AG09309 (cell line): ENCODE results near the gene MMADHC.

Experiments used
- DNase-seq: peaks from one replicate; pipeline ENCODE4 v3.0.0-alpha.2; 2010; ENCODE audit warnings: low read depth
- H3K4me3 ChIP-seq: 2 replicates; pipeline ENCODE4 v1.5.1; 2011; ENCODE audit warnings: mild to moderate bottlenecking, low read depth, low read length, moderate library complexity; ENCODE audit not compliant: control insufficient read depth
- TF ChIP-seq, protein P1 (sequence below): IDR thresholded peaks from 2 replicates; pipeline ENCODE4 v1.5.1; 2011; ENCODE audit warnings: mild to moderate bottlenecking, low read depth, low read length, inconsistent platforms; ENCODE audit not compliant: insufficient read depth, control insufficient read depth; ENCODE audit errors: missing control alignments

Gene MMADHC

DNA sequence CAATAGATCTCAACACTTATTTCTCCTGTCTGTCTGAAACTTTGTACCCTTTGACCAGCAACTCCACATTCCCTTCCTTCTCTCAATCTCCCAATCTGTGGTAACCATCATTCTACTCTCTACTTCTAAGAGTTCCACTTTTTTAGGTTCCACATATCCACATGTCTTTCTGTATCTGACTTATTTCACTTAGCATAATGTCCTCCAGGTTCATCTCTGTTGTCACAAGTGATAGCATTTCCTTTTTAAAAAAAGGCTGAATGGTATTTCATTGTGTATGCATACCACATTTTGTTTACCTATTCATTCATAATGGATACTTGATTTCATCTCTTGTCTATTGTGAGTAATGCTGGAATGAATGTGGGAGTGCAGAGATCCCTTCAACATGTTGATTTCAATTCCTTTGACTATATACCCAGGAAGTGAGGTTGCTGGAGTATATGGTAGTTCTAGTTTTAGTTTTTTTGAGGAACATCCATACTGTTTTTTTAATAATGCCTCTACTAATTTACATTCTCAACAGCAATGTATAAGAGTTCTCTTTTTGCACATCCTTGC lies 18.8 kb upstream of the MMADHC start:
- TF ChIP-seq, protein P1, sequence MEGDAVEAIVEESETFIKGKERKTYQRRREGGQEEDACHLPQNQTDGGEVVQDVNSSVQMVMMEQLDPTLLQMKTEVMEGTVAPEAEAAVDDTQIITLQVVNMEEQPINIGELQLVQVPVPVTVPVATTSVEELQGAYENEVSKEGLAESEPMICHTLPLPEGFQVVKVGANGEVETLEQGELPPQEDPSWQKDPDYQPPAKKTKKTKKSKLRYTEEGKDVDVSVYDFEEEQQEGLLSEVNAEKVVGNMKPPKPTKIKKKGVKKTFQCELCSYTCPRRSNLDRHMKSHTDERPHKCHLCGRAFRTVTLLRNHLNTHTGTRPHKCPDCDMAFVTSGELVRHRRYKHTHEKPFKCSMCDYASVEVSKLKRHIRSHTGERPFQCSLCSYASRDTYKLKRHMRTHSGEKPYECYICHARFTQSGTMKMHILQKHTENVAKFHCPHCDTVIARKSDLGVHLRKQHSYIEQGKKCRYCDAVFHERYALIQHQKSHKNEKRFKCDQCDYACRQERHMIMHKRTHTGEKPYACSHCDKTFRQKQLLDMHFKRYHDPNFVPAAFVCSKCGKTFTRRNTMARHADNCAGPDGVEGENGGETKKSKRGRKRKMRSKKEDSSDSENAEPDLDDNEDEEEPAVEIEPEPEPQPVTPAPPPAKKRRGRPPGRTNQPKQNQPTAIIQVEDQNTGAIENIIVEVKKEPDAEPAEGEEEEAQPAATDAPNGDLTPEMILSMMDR: no peak
- H3K4me3 ChIP-seq: no peak overlapping the region
- no peak for DNase-seq

- TF ChIP-seq, protein P1: no peak
- no peak for DNase-seq
- H3K4me3 ChIP-seq: no peak overlapping the region
Measured at GRCh38 chr2:149603248-149603647, 15.7 kb upstream of the MMADHC start.

- H3K4me3 ChIP-seq: no peak overlapping the region
- DNase-seq: no peak
- TF ChIP-seq, protein P1: no peak
Measured at GRCh38 chr2:149601141-149601796, 13.7 kb upstream of the MMADHC start.

DNA sequence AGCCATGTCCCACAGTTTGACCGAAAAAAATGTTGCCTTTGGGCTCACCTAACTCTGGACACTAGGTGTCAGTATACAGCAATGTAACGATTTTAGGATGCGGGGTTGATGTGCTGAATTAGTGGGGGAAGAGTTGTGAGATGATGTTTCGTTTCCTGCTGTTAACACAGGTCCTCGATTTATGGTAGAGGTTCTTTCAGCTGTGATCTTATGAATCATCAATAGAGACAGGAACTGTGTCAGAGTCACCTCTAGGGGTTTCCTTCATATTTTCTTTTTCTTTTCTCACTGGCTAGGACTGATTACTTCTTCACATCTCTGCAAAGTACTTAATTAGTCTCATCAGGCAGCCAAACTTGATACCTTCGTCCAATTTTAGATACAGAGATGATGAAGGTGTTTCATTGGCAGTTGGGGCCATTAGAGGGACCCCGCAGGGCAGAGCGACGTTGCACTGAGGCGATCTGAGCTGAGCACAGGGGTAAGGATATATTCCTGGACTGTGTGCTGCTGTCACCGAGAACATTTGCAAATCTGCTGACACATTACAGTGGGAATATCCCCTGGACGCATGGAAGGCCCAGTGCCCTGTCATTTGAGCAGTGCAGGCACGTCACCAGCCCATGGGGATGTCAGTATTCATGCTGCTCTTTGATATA lies 10.2 kb upstream of the MMADHC start:
- TF ChIP-seq, protein P1: peak; percentile 77
- DNase-seq: peak; percentile 86
- peak overlapping the region; percentile 8; the same call in 1 of the 2 replicates for H3K4me3 ChIP-seq

DNA sequence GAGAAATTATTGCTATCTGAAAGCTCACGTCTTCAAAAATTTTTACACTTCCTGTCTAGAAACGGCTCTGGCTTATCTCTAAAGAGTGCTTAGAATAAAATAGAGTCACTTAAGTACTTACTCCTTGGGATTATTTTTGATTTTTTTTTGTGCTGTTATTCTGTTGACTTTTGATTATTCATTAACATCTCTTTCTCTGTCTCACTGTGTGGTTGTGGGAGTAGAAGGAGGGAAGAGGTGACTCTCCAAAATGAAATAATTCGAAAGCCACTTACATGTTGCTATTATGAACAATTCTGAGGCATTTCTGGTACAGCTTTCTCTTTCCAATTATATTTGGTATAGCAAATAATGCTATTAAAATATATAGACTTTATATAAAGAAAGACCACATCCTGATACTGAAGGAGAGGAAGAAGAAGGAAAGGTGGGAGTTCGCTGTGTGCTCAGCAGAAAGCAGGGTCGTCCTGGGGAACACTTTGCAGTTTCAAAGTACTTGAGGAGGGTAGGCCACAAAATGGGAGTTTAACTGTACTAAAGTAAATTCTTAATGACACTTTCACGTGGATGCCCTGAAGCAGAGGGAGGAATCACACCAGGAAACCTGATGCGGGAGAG lies 9.6 kb upstream of the MMADHC start:
- TF ChIP-seq, protein P1: no peak
- no peak overlapping the region for H3K4me3 ChIP-seq
- no peak for DNase-seq

- TF ChIP-seq, protein P1: no peak
- no peak overlapping the region for H3K4me3 ChIP-seq
- DNase-seq: no peak
Measured at GRCh38 chr2:149596471-149596870, 8.9 kb upstream of the MMADHC start.
